HG03097 (cell line): Measurements from ENCODE around the gene SEC16A.

Source experiments
- ATAC-seq: cut with Tn5 transposase; IDR thresholded peaks from one replicate; pipeline ENCODE4 v1.9.1; 2021; ENCODE audit not compliant: unreplicated experiment, low FRiP score

The SEC16A gene

GRCh38 chr9:136487672-136488071 lies 4.8 kb upstream of the SEC16A start:
- no peak for ATAC-seq

- ATAC-seq: no peak
Measured at GRCh38 chr9:136486823-136487620, 4.2 kb upstream of the SEC16A start.

- ATAC-seq: no peak
Measured at GRCh38 chr9:136486131-136486530, 3.3 kb upstream of the SEC16A start.

- no peak for ATAC-seq
Measured at GRCh38 chr9:136485049-136486045, 2.5 kb upstream of the SEC16A start.

GRCh38 chr9:136484153-136485048 lies 1.6 kb upstream of the SEC16A start:
- no peak for ATAC-seq

GRCh38 chr9:136483589-136484152 lies 831 bp upstream of the SEC16A start:
- peak; percentile 50 for ATAC-seq

GRCh38 chr9:136482046-136482792 lies 621 bp downstream of the SEC16A start:
- ATAC-seq: no peak

GRCh38 chr9:136481558-136481957 lies 1.3 kb downstream of the SEC16A start:
- no peak for ATAC-seq

- no peak for ATAC-seq
Measured at GRCh38 chr9:136476369-136477150, 6.3 kb downstream of the SEC16A start.

- no peak for ATAC-seq
Measured at GRCh38 chr9:136474974-136475865, 7.6 kb downstream of the SEC16A start.

GRCh38 chr9:136474021-136474640 lies 8.7 kb downstream of the SEC16A start:
- ATAC-seq: no peak

GRCh38 chr9:136473354-136473721 lies 9.5 kb downstream of the SEC16A start:
- no peak for ATAC-seq

GRCh38 chr9:136472640-136473353 lies 10.0 kb downstream of the SEC16A start:
- no peak for ATAC-seq

GRCh38 chr9:136471802-136472487 lies 10.9 kb downstream of the SEC16A start:
- ATAC-seq: no peak

GRCh38 chr9:136470792-136471469 lies 11.9 kb downstream of the SEC16A start:
- no peak for ATAC-seq

GRCh38 chr9:136470356-136470755 lies 12.5 kb downstream of the SEC16A start:
- ATAC-seq: no peak
